RWPE2 (cell line): ENCODE measurements around the gene CACNA1A.

Experiments used
- ATAC-seq: fragments of 200-7000 bp; cut with Tn5 transposase; 3 replicates; pipeline ENCODE4 v1.9.1; 2021; ENCODE audit warnings: low read depth
- DNase-seq: peaks from one replicate; pipeline ENCODE4 v3.0.0-alpha.2; 2020; ENCODE audit warnings: low spot score
- H3K27ac ChIP-seq: fragments of 450-650 bp; 2 replicates; pipeline ENCODE4 v1.5.1; 2017; ENCODE audit warnings: mild to moderate bottlenecking; ENCODE audit not compliant: poor library complexity, severe bottlenecking
- H3K27me3 ChIP-seq: fragments of 250-450 bp; sonication (Bioruptor Pico); 2 replicates; pipeline ENCODE4 v1.5.1; 2021; ENCODE audit warnings: mild to moderate bottlenecking, moderate library complexity; ENCODE audit not compliant: insufficient read depth, poor library complexity, severe bottlenecking
- H3K36me3 ChIP-seq: fragments of 250-450 bp; sonication (Bioruptor Pico); 2 replicates; pipeline ENCODE4 v1.5.1; 2020; ENCODE audit warnings: low read depth, mild to moderate bottlenecking, moderate library complexity
- H3K4me1 ChIP-seq: fragments of 250-450 bp; sonication (Bioruptor Pico); 2 replicates; pipeline ENCODE4 v1.5.1; 2021; ENCODE audit warnings: mild to moderate bottlenecking, moderate library complexity; ENCODE audit not compliant: insufficient read depth, poor library complexity, severe bottlenecking
- H3K4me3 ChIP-seq: fragments of 250-450 bp; sonication (Bioruptor Pico); 2 replicates; pipeline ENCODE4 v1.5.1; 2021; ENCODE audit warnings: mild to moderate bottlenecking, moderate library complexity; ENCODE audit not compliant: severe bottlenecking
- H3K9me3 ChIP-seq: fragments of 250-450 bp; sonication (Bioruptor Pico); 2 replicates; pipeline ENCODE4 v1.5.1; 2021; ENCODE audit warnings: mild to moderate bottlenecking, moderate library complexity; ENCODE audit not compliant: severe bottlenecking
- TF ChIP-seq, protein P1 (sequence below): fragments of 450-650 bp; IDR thresholded peaks from one replicate; pipeline ENCODE4 v1.5.1; 2017; ENCODE audit warnings: mild to moderate bottlenecking, moderate library complexity; ENCODE audit not compliant: poor library complexity, severe bottlenecking

CACNA1A gene

DNA sequence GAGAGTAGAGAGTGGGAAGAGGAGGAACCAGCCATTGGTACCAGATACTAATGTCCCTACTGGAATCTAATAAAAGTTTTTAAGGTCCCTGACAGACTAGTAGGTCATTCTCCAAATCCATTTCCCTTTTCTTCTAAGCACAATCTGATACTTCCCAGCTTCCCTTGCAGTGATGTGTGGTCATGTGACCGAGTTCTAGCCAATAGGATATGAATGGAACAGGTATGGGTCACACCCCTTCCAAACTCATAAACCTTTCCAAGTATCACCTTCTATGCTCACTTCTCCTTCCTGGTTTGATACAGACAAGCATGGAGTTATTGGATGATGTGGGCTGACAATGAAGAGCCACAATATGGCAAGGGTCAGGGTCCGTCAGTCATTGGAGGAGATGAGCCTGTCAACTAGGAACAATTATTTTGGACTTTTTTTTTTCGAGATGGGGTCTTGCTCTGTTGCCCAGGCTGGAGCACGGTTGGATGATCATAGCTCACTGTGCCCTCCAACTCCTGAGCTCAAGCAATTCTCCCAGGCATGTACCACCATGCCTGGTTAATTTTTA is 54.8 kb downstream of the CACNA1A start:
- no peak for DNase-seq
- H3K27ac ChIP-seq = no peak overlapping the region
- no peaks in the 10 kb centered on the region for H3K9me3 ChIP-seq
- no peaks in the 10 kb centered on the region for H3K4me1 ChIP-seq
- no peaks in the 10 kb centered on the region for H3K36me3 ChIP-seq
- ATAC-seq = no peak
- no peaks in the 10 kb centered on the region for H3K27me3 ChIP-seq
- H3K4me3 ChIP-seq = no peak overlapping the region
- TF ChIP-seq, protein P1, sequence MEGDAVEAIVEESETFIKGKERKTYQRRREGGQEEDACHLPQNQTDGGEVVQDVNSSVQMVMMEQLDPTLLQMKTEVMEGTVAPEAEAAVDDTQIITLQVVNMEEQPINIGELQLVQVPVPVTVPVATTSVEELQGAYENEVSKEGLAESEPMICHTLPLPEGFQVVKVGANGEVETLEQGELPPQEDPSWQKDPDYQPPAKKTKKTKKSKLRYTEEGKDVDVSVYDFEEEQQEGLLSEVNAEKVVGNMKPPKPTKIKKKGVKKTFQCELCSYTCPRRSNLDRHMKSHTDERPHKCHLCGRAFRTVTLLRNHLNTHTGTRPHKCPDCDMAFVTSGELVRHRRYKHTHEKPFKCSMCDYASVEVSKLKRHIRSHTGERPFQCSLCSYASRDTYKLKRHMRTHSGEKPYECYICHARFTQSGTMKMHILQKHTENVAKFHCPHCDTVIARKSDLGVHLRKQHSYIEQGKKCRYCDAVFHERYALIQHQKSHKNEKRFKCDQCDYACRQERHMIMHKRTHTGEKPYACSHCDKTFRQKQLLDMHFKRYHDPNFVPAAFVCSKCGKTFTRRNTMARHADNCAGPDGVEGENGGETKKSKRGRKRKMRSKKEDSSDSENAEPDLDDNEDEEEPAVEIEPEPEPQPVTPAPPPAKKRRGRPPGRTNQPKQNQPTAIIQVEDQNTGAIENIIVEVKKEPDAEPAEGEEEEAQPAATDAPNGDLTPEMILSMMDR = no peak

DNA sequence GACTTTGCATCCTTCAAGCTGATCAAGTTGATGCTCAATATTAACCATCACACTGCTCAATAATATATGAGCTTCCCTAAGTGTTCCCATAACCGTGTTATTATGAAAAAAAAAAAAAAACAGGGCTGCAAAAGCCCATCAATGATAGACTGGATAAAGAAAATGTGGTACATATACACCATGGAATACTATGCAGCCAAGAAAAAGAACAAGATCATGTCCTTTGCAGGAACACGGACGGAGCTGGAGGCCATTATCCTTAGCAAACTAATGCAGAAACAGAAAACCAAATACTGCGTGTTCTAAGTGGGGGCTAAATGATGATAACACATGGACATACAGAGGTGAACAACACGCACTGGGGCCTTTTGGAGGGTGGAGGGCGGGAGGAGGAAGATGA is 58.3 kb downstream of the CACNA1A start:
- Histone ChIP-seq H3K27ac (no peak overlapping the region), H3K4me1 (no peaks in the 10 kb centered on the region), H3K27me3 (no peaks in the 10 kb centered on the region), H3K4me3 (no peak overlapping the region), H3K36me3 (no peaks in the 10 kb centered on the region), H3K9me3 (no peaks in the 10 kb centered on the region)
- TF ChIP-seq, protein P1 = no peak
- ATAC-seq (no peak), DNase-seq (no peak)

DNA sequence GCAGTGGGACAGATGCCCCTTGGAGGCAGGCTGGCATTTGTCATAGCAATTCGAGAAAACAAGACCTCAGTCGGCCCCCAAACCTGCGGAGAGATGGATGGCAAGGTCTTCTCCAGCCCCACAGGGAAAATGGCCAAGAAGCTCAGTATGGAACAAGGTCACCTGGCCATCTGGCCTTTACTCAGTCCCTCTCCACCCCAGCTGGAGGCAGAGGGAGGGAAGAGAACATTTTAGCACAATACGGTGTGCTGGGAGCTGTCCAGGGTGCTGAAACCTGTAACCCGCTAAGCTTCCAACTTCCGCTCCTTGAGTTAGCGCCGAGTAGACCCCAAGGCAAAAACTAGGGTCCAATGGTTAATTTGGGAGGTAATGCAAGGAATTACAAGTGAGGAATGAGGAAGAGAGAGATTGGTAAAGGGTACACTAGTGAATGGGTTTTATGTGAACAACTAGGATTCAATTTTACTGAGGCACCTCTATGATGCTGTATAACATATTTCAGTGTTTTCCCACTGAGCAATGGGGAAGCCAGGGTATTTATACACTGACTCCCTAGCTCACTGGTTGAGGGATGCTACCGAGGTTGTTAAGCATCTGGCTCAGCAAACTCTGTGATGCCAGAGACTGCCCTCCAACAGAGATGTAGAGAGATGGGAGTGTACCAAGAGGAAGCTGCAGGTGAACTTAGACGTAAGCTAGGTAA is 64.3 kb downstream of the CACNA1A start:
- H3K36me3 ChIP-seq = no peaks in the 10 kb centered on the region
- ATAC-seq = no peak

DNA sequence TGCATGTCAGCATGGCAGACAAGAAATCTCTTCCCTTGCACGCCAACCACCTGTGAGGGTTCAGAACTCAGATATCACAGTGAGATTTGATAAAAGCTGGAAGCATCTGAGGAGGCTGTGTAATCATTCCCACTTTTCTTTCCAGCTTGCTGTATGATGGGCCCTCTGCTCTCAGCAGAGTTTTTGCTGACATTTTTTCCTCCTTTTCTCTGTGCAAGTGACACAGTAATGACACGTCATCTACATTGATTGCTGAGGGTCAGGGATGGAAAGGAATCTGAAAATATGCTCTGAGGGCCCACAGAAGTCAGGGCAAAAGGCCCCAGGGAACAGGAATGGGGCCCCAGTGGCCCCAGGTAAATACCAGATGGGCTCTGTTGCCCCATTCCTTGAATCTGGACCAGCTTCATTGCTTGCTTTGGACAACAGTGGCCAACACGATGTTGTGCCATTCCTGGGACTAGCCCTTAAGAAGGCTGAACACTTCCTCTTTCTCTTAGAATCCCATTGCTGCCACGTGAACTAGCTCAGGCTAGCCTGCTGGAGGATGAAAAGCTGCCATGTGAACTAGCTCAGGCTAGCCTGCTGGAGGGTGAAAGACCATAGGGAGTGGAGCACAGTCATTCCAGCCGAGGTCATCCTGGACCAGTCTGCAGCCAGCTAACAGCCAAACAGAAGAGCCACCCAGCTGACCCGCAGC is 68.2 kb downstream of the CACNA1A start:
- TF ChIP-seq, protein P1 = no peak
- Histone ChIP-seq H3K27ac (no peak overlapping the region), H3K4me3 (no peak overlapping the region), H3K36me3 (no peaks in the 10 kb centered on the region), H3K9me3 (no peaks in the 10 kb centered on the region), H3K4me1 (no peaks in the 10 kb centered on the region), H3K27me3 (no peaks in the 10 kb centered on the region)
- DNase-seq = no peak
- no peak for ATAC-seq

More for the DNA sequence above, 64.3 kb downstream of the CACNA1A start:
- TF ChIP-seq, protein P1 = no peak
- H3K9me3 ChIP-seq = no peaks in the 10 kb centered on the region
- H3K4me1 ChIP-seq = no peaks in the 10 kb centered on the region
- no peak overlapping the region for H3K4me3 ChIP-seq
- DNase-seq = no peak
- no peaks in the 10 kb centered on the region for H3K27me3 ChIP-seq
- H3K27ac ChIP-seq = no peak overlapping the region
